Renal cortex interstitium (tissue), 11 donors: ENCODE results near the gene BAMBI. TPM values are rescaled to one million over a fixed set of nuclear protein-coding genes. Genes with fewer than 3 reads are reported as not detected.

Experiments
- DNase-seq, 11 donors: peaks; one replicate each; pipeline ENCODE4 v3.0.0-alpha.2; 2013; ENCODE audit warnings: low read depth in 9 of 11, low spot score in 4 of 11; ENCODE audit errors: extremely low read depth in 1 of 11
- polyA plus RNA-seq, 3 donors: library from polyadenylated mRNA; unstranded; fragments of 120-200 nt; gene quantifications; one replicate each; pipeline ENCODE4 v1.2.1, GENCODE V29; 2013; ENCODE audit not compliant: insufficient read length in 3 of 3

The BAMBI gene
- polyA plus RNA-seq, 3 donors, result 38.4 to 46.7 (median 42.2) TPM

- DNase-seq, result no peak
Measured at GRCh38 chr10:28664369-28664740, 13.0 kb upstream of the BAMBI start.

- no peak for DNase-seq
Measured at GRCh38 chr10:28666751-28667467, 10.4 kb upstream of the BAMBI start.

GRCh38 chr10:28668363-28669226, 8.7 kb upstream of the BAMBI start:
- peak in 1 of 11 donors; percentile 61 for DNase-seq

GRCh38 chr10:28669227-28670173, 7.8 kb upstream of the BAMBI start:
- DNase-seq, result no peak

GRCh38 chr10:28674782-28675181, 2.5 kb upstream of the BAMBI start:
- no peak for DNase-seq

GRCh38 chr10:28676326-28676967, 874 bp upstream of the BAMBI start:
- DNase-seq, result no peak

- DNase-seq, result no peak
Measured at GRCh38 chr10:28677888-28678686, 766 bp downstream of the BAMBI start.

GRCh38 chr10:28678687-28679457, 1.6 kb downstream of the BAMBI start:
- no peak for DNase-seq

- peak in 1 of 11 donors; percentile 43 for DNase-seq
Measured at GRCh38 chr10:28679581-28680357, 2.4 kb downstream of the BAMBI start.

GRCh38 chr10:28680358-28680752, 3.0 kb downstream of the BAMBI start:
- no peak for DNase-seq

- no peak for DNase-seq
Measured at GRCh38 chr10:28681291-28681763, 4.0 kb downstream of the BAMBI start.

GRCh38 chr10:28681928-28682750, 4.8 kb downstream of the BAMBI start:
- no peak for DNase-seq

- DNase-seq, result no peak
Measured at GRCh38 chr10:28684157-28684985, 7.0 kb downstream of the BAMBI start.

- no peak for DNase-seq
Measured at GRCh38 chr10:28684986-28685580, 7.8 kb downstream of the BAMBI start.
